T follicular helper cell (primary cell): ENCODE results near the gene DEFB131B.
"Not testable (repeated sequence)": the region's sequence is repeated elsewhere in the genome, so short reads cannot be mapped to it uniquely, and the experiment has no call there.

ENCODE experiments used
- DNase-seq: peaks from one replicate; pipeline ENCODE4 v3.0.0-alpha.2; 2020; ENCODE audit warnings: low read depth
- total RNA-seq, 2 experiments: gene quantifications; one replicate each; lab custom pipeline; 2026; lab: John Stamatoyannopoulos, UW

Gene DEFB131B, protein sequence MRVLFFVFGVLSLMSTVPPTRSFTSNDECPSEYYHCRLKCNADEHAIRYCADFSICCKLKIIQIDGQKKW
- 0 reads per million in 2 experiments for total RNA-seq

DNA sequence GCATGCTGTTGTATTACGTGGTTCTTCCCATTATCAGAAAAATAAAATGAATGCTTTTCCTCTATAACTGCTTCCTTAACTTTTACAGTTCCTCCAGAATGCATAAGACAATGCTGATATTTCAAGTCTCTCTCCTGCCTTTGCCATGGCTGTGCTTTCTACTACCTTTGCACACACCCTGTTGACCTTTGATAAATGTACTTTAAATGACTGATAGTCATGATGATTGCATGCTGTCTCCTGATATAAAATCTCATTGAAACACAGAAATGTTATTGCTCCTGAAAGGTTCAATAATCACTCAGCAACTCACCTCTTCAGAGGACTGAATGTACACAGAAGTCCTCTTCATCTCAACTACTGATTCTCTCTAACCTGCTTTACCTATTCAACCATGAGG, at the start of gene DEFB131B:
Gene DEFB131B (plus strand): TSS at position 395 of the 400 bp plus-strand sequence. CDS start 0 bp downstream, at position 395.
- not testable (repeated sequence) for DNase-seq

DNA sequence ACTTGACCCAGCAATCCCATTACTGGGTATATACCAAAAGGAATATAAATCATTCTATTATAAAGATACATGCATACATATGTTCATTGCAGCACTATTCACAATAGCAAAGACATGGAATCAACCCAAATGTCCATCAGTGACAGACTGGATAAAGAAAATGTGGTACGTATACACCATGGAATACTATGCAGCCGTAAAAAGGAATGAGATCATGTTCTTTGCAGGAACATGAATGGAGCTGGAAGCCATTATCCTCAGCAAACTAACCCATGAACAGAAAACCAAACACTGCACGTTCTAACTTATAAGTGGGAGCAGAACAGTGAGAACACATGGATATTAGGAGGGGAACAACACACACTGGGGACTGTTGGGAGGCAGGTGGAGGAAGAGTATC, 49.0 kb upstream of the DEFB131B start:
- DNase-seq: not testable (repeated sequence)

DNA sequence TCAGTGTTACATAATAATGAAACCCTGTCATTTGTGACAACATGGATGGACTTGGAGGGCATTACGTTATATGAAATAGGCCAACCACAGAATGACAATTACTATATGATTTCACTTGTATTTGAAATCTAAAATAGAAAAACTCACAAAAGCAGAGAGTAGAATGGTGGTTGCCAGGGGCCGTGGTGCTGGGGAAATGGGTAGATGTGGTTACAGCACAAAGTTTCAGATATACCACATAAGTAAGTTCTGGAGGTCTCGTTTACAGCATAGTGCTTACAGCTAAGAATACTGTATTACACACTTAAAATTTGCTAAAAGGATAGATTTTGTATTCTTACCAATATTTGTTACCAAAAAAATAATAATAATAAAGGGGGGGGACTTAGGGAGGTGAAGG, 48.6 kb upstream of the DEFB131B start:
- not testable (repeated sequence) for DNase-seq

DNA sequence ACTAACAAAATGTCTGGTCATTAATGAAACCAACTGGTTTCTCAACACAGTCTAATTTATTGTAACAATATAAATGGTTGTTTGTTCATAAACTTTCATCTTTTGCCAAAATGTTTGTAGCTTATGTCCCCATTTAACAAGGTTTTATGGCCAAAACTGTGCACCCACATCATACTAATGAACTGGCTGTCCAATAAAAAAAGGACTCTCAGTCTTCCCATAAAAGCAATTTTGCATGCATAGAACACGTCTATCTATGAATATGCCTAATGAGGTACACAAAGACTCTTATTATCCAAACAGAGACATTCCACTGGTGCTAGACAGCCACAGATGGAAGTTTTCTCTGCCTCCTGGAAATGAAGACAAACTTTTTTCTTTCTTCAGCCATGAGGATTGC, 45.4 kb upstream of the DEFB131B start, which contains the start of gene DEFB108B:
Gene DEFB108B (plus strand): TSS at position 390 of the 400 bp plus-strand sequence. CDS start 0 bp downstream, at position 390.
- not testable (repeated sequence) for DNase-seq

DNA sequence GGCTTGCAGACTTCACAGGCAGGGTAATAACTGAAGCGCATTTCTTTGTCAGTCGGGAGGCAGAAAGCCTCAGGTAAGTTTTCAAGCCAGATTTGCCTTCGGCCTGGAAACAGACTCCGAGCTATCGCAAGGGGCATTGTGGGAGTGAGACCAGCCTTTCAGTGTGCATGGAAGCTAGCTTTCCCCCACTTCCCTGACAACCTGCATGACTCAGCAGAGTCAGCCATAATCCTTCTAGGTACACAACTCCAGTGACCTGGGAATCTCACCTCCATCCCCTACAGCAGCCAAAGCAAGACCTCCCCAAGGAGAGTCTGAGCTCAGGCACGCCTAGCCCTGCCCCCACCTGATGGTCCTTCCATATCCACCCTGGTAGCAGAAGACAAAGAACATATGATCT, 35.5 kb upstream of the DEFB131B start:
- DNase-seq: not testable (repeated sequence)

DNA sequence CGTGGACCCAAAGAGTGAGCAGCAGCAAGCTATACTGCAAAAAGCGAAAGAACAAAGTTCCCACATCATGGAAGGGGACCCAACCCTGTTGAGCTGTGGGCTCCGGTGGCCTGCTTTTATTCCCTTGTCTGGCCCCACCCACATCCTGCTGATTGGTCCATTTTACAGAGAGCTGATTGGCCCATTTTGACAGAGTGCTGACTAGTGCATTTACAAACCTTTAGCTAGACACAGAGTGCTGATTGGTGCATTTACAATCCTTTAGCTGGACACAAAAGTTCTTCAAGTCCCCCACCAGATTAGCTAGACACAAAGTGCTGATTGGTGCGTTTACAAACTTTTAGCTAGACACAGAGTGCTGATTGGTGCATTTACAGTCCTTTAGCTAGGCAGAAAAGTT, 34.9 kb upstream of the DEFB131B start:
- DNase-seq: not testable (repeated sequence)

DNA sequence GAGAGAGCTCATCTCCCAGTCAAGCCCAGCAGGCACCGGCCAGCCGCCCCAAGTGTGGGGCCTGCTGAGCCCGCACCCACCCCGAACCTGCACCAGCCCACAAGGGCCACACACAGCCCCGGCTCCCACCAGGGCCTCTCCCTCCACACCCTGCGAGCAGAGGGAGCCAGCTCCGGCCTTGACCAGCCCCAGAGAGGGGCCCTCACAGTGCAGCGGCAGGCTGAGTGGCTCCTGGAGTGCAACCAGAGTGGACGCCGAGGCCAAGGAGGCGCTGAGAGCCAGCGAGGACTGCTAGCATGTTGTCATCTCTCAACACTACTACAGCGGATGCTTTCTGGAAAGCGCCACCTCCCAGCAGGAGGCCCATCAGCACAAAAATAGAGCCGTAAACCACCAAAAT, 34.4 kb upstream of the DEFB131B start:
- DNase-seq: no peak

DNA sequence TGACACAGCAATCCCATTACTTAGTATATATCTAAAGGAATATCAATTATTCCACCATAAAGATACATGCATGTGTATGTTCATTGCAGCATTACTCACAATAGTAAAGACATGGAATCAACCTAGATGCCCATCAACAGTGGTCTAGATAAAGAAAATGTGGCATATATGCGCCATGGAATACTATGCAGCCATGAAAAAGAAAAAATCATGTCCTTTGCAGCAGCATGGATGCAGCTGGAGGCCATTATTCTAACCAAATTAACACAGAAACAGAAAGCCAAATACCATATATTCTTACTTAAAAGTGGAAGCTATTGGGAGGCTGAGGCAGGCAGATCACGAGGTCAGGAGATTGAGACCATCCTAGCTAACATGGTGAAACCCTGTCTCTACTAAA, 24.4 kb upstream of the DEFB131B start:
- not testable (repeated sequence) for DNase-seq

DNA sequence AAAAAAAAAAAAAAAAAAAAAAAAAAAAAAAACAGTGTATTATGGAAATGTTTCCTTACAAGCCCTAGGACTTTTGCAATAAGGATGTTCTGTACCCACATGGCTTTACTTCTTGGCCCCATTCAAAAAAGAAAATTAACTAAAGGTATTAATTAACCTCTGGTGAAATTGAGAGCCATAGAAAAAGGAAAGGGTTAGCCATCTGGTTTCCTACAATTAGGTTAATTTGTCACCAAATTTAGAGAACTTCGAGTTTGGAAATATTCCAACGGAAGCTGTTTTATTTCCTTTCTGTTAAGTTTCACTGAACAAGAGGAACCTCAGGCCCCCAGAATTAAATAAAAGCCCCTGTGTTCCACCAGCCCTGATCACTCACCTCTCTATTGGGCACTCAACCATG, 22.4 kb upstream of the DEFB131B start:
- not testable (repeated sequence) for DNase-seq

DNA sequence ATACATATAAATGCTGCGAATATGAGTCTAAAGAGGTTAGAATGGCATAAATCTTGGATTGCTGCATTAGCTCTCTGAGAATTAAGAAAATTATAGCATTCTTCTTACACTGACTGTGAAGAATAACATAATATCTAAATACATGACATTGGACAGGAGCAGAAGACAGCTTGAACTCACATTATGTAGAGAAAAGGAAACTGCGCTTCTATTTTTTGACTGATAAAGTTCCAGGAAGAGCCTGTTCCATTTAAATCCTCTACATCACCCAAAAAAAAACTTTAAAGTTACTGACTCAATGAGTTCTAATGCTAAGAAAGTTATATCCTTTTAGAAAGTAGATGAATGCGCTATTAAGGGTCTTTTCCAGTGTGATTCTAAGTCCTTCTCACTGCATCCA, 17.4 kb upstream of the DEFB131B start:
- DNase-seq: not testable (repeated sequence)

DNA sequence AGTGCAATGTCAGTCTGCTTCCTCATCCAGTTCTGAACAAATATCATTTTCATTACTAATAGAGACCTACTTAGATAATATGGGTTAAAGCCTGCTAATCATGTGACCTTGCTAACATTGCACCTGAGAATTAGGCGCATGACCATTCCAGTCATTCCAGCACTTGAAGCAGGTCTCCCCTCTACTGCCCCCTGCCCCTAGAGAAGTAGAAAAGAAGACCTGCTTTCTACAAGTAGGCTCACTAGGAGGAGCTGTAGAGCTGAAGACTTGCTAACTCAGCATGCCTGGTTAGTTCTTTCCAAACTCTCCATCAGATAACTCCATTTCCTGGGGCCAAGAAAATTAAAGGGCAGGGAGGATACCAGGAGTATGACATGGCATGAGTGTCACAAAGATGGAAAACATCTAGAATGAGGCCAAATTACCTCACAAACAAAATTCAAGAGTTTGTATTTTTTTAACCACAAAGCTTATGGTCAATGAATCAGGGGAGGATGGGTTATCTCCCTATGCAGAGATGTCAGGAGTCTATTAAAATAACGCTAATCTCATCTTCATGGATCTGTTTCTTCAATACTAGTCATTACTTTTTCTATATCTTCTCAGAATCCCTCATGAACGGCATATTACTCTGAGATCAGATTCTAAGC, 14.2 kb upstream of the DEFB131B start:
- not testable (repeated sequence) for DNase-seq

DNA sequence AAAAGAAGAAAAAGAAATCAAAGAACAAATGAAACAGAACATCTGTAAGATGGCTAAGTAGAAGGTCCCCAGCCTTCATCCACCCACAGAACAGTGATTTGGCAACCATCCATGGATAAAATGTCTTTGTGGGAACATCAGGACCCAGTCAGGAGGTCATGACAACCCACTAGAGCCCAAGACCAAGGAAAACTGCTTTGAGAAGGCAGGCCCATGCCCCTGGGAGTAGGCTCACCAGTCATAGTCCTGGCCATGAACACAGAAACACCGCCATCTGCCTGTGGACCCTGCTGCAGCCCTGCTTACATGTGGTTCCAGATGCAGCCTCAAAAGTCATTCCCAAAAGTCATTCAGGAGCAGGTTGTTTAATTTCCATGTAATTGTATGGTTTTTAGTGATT, 11.0 kb upstream of the DEFB131B start:
- not testable (repeated sequence) for DNase-seq

DNA sequence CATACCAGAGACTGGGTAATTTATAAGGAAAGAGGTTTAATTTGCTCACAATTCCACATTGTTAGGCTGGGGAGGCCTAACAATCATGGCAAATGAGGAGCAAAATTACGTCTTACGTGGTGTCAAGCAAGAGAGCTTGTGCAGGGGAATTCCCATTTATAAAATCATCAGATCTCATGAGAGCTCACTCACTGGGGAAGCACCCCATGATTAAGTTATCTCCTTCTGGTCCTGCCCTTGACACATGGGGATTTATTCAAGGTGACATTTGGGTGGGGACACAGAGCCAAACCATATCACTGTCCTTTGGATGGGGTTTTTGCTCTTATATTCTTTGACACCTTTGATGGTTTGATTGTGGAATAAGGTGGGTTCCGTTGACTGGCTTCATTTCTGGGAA, 8.3 kb upstream of the DEFB131B start:
- not testable (repeated sequence) for DNase-seq

DNA sequence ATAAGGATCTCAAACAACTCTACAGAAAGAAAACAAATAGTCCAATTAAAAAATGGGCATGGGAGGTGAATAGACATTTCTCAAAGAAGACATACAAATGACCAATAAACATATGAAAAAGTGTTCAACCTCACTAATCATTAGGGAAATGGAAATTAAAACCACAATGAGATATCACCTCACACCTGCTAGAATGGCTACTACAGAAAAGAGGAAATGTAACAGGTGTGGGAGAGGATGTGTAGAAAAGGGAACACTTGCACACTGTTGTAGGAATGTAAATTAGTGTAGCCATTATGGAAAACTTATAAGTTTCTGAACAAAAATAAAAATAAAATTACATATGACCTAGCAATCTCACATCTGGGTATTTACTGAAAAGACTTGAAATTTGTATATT, 7.6 kb upstream of the DEFB131B start:
- not testable (repeated sequence) for DNase-seq

DNA sequence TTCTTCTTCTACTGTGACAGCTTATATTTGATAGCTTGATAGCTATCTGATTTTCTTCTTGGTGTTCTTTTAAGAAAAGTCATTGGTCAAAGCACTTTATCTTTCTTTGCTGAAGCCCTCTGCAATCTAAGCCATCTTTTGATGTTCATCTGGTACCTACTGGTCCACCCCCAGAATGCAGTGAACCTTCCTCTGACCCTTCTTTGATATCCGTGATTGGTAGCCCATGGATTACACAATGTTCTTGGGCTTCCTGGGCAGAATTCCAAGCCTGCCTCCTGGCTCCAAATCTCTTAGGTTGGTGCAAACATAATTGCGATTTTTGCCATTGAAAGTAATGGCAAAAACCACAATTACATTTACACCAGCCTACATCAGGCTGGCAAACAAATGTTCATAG, 2.0 kb upstream of the DEFB131B start:
- DNase-seq: not testable (repeated sequence)

DNA sequence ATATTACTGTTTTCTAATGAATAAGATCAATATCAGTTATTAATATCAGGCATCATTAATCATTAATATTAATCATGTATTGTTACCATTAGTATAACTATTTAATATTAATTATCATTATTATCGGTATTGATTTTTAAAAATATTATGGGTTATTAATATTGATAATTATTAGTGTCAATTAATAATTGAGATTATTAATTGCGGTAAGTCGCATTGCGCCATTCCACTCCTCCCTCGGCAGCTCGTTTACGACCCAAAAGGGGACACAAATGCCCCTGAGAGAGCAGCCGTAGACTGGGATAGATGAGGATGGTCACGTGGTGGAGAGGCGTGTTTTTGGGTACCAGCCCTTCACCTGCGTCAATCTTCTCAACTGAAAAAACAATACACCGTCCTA, 7.6 kb downstream of the DEFB131B start:
- DNase-seq: not testable (repeated sequence)

DNA sequence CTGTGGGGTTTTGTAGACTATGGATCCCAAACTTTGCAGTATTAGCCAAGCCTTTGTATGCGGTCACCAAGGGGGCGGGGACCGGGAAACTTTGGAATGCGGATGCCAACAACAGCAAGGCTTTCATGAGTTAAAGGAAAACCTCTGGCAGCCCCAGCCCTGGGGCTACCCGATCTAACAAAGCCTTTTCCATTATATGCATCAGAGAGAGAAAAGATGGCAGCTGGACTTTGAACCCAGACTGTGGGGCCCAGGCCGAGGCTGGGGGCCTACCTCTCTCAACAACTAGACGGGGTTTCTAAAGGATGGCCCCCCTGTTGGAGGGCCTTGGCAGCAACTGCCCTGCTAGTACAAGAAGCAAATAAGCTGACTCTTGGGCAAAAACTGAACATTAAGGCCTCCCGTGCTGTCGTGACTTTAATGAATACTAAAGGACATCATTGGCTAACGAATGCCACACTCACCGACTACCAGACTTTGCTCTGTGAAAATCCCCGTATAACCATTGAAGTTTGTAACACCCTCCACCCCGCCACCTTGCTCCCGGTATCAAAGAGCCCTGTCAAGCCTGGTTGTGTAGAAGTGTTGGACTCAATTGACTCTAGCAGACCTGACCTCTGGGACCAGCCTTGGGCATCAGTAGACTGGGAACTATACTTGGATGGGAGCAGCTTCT, 10.2 kb downstream of the DEFB131B start:
- not testable (repeated sequence) for DNase-seq

DNA sequence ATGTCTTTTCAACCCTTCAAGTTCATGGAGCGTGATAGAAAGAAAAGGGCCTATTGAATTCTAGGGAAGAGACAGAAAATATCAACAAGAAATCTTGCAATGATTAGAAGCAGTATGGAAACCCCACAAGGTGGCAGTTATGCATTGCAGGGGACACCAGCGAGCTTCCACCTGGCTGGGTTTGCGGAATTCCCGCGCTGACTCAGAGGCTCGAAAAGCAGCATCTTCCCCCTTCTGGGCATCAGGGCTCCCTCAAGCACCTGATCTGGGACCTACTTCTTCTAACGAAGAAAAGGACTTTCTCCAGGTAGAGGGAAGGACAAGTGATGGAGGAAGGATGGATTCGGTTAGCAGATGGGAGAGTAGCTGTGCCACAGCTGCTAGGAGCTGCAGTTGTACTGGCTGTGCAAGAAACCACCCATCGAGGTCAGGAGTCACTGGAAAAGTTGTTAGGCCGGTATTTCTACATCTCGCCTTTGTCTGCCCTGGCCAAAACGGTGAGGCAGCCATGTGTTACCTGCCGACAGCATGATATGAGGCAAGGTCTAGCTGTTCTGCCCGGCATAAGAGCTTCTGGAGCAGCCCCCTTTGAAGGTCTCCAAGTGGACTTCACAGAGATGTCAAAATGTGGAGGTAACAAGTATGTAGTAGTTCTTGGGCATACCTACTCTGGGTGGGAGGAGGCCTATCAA, 11.1 kb downstream of the DEFB131B start:
- not testable (repeated sequence) for DNase-seq

DNA sequence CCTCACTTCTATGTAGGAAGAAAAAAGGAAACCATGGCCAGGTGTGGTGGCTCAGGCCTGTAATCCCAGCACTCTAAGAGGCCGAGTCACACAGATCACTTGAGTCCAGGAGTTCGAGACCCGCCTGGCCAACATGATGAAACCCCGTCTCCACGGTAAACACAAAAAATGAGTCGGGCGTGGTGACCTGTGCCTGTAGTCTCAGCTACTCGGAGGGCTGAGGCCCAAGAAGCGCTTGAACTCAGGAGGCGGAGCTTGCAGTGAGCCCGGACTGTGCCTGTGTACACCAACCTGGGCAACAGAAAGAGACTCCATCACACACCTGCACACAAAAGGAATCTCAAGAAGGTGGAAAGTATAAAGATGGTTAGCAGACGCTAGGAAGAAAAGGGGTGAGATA, 17.7 kb downstream of the DEFB131B start:
- no peak for DNase-seq

DNA sequence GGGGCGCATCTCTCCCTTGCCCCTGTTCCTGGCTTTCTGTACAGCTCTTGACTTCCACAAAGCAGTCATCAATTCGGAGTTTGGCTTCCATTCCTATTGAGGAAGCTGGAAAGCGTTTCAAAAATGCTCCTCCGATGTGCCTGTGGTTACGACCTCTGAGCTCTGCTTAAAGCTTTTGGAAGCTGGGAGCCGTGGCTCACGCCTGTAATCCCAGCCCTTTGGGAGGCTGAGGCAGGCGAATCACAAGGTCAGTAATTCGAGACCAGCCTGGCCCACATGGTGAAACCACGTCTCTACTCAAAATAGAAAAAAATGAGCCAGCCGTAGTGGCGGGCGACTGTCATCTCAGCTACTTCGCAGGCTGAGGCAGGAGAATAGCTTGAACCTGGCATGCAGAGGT, 22.9 kb downstream of the DEFB131B start:
- DNase-seq: not testable (repeated sequence)

DNA sequence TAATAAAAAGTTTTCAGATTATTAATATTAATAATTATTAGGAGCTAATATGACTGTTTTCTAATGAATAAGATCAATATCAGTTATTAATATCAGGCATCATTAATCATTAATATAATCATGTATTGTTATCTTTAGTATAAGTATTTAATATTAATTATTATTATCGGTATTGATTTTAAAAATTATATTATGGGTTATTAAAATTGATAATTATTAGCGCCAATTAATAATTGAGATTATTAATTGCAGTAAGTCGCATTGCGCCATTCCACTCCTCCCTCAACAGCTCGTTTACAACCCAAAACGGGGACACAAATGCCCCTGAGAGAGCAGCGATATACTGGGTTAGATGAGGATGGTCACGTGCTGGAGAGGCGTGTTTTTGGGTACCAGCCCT, 30.0 kb downstream of the DEFB131B start:
- no peak for DNase-seq

DNA sequence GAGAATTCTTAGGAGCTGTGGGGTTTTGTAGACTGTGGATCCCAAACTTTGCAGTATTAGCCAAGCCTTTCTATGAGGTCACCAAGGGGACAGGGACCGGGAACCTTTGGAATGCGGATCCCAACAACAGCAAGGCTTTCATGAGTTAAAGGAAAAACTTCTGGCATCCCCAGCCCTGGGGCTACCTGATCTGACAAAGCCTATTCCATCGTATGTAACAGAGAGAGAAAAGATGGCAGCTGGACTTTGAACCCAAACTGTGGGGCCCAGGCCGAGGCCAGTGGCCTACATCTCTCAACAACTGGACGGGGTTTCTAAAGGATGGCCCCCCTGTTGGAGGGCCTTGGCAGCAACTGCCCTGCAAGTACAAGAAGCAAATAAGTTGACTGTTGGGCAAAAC, 32.5 kb downstream of the DEFB131B start:
- not testable (repeated sequence) for DNase-seq
